ENCODE data around the gene KLHL29.

- no peak for TF ChIP-seq CTCF (IDR thresholded peaks at IDR 0.05; ENCODE audit: borderline replicate concordance, extremely low read depth, low read length, poor library complexity, severe bottlenecking)
- TF ChIP-seq EZH2 (IDR thresholded peaks at IDR 0.05; ENCODE audit: borderline replicate concordance, low read depth, low read length, severe bottlenecking): no peak
Measured at GRCh38 chr2:23538566-23538965, 153.6 kb downstream of the KLHL29 start.

Data from DND-41 (cell line).